ENCODE data around the gene FIBCD1. TPM values are rescaled to one million over a fixed set of nuclear protein-coding genes. Genes with fewer than 3 reads are reported as not detected.

Gene FIBCD1
- total RNA-seq, 2 donors from 2014 or later = 0.20 to 4.6 TPM

GRCh38 chr9:130927338-130927737 is 11.7 kb downstream of the FIBCD1 start:
- H3K4me1 ChIP-seq = peaks cover 0 to 23% of the 10 kb centered on the region in 2 donors
- H3K36me3 ChIP-seq = no peaks in the 10 kb centered on the region
- no peak overlapping the region for H3K4me3 ChIP-seq
- H3K27me3 ChIP-seq = no peaks in the 10 kb centered on the region
- no peak for DNase-seq (ENCODE audit: low spot score)
- no peaks in the 10 kb centered on the region for H3K9me3 ChIP-seq
- TF ChIP-seq CTCF (IDR thresholded peaks at IDR 0.05) = no peak
- no peak overlapping the region for H3K27ac ChIP-seq

GRCh38 chr9:130925050-130925678 is 13.9 kb downstream of the FIBCD1 start:
- Histone ChIP-seq H3K27ac (no peak overlapping the region), H3K27me3 (no peaks in the 10 kb centered on the region), H3K9me3 (no peaks in the 10 kb centered on the region), H3K4me3 (no peak overlapping the region), H3K4me1 (peaks cover 0 to 11% of the 10 kb centered on the region in 2 donors), H3K36me3 (no peaks in the 10 kb centered on the region)
- DNase-seq (ENCODE audit: low spot score) = no peak
- no peak for TF ChIP-seq CTCF (IDR thresholded peaks at IDR 0.05)

- no peaks in the 10 kb centered on the region for H3K27me3 ChIP-seq
Observed at GRCh38 chr9:130924448-130924788, 14.6 kb downstream of the FIBCD1 start.

GRCh38 chr9:130923611-130924447 is 15.2 kb downstream of the FIBCD1 start:
- H3K27ac ChIP-seq = no peak overlapping the region
- peaks cover 0 to 3% of the 10 kb centered on the region in 2 donors for H3K4me1 ChIP-seq
- H3K9me3 ChIP-seq = no peaks in the 10 kb centered on the region
- no peaks in the 10 kb centered on the region for H3K27me3 ChIP-seq
- no peak overlapping the region for H3K4me3 ChIP-seq
- no peaks in the 10 kb centered on the region for H3K36me3 ChIP-seq
- no peak for DNase-seq (ENCODE audit: low spot score)
- TF ChIP-seq CTCF (IDR thresholded peaks at IDR 0.05) = no peak

More at GRCh38 chr9:130924448-130924788, 14.6 kb downstream of the FIBCD1 start:
- Histone ChIP-seq H3K36me3 (no peaks in the 10 kb centered on the region), H3K4me1 (peaks cover 0 to 8% of the 10 kb centered on the region in 2 donors), H3K4me3 (no peak overlapping the region), H3K9me3 (no peaks in the 10 kb centered on the region), H3K27ac (no peak overlapping the region)
- no peak for DNase-seq (ENCODE audit: low spot score)
- TF ChIP-seq CTCF (IDR thresholded peaks at IDR 0.05) = no peak

- DNase-seq (ENCODE audit: low spot score) = no peak
- Histone ChIP-seq H3K4me3 (no peak overlapping the region), H3K27ac (no peak overlapping the region), H3K27me3 (no peaks in the 10 kb centered on the region), H3K9me3 (no peaks in the 10 kb centered on the region), H3K36me3 (no peaks in the 10 kb centered on the region), H3K4me1 (no peaks in the 10 kb centered on the region)
- TF ChIP-seq CTCF (IDR thresholded peaks at IDR 0.05) = no peak
Observed at GRCh38 chr9:130922893-130923610, 16.0 kb downstream of the FIBCD1 start.
